Measurements from ENCODE around the gene NOL9.
A peak's percentile ranks its signal among the peaks of the same experiment; 100 is the strongest.

NOL9 gene

GRCh38 chr1:6491966-6492365, 62.3 kb downstream of the NOL9 start:
- TF ChIP-seq CTCF (IDR thresholded peaks at IDR 0.05; ENCODE audit: control insufficient read depth, insufficient read depth, low read depth, low read length, missing control alignments), result no peak
- no peak overlapping the region for H3K4me3 ChIP-seq (ENCODE audit: control insufficient read depth, low read depth, low read length)
- DNase-seq (ENCODE audit: low read depth), result no peak

GRCh38 chr1:6491480-6491962, 62.8 kb downstream of the NOL9 start, which contains the start of gene PLEKHG5:
TSS of gene PLEKHG5 (minus strand) at chr1:6491667. CDS start at chr1:6477571, 14,096 bp downstream.
- DNase-seq (ENCODE audit: low read depth), result no peak
- no peak for TF ChIP-seq CTCF (IDR thresholded peaks at IDR 0.05; ENCODE audit: control insufficient read depth, insufficient read depth, low read depth, low read length, missing control alignments)
- peak within 1 kb of the TSS; percentile 69 for H3K4me3 ChIP-seq (ENCODE audit: control insufficient read depth, low read depth, low read length)

- H3K4me3 ChIP-seq (ENCODE audit: control insufficient read depth, low read depth, low read length), result peak overlapping the region; percentile 69
- no peak for TF ChIP-seq CTCF (IDR thresholded peaks at IDR 0.05; ENCODE audit: control insufficient read depth, insufficient read depth, low read depth, low read length, missing control alignments)
- DNase-seq (ENCODE audit: low read depth), result no peak
Observed at GRCh38 chr1:6491081-6491449, 63.2 kb downstream of the NOL9 start.

GRCh38 chr1:6490181-6491080, 63.9 kb downstream of the NOL9 start:
- TF ChIP-seq CTCF (IDR thresholded peaks at IDR 0.05; ENCODE audit: control insufficient read depth, insufficient read depth, low read depth, low read length, missing control alignments), result no peak
- no peak for DNase-seq (ENCODE audit: low read depth)
- peak overlapping the region; percentile 69 for H3K4me3 ChIP-seq (ENCODE audit: control insufficient read depth, low read depth, low read length)

GRCh38 chr1:6489799-6490180, 64.5 kb downstream of the NOL9 start:
- DNase-seq (ENCODE audit: low read depth), result no peak
- TF ChIP-seq CTCF (IDR thresholded peaks at IDR 0.05; ENCODE audit: control insufficient read depth, insufficient read depth, low read depth, low read length, missing control alignments), result peak; percentile 95

GRCh38 chr1:6489383-6489765, 64.9 kb downstream of the NOL9 start:
- H3K4me3 ChIP-seq (ENCODE audit: control insufficient read depth, low read depth, low read length), result no peak overlapping the region
- TF ChIP-seq CTCF (IDR thresholded peaks at IDR 0.05; ENCODE audit: control insufficient read depth, insufficient read depth, low read depth, low read length, missing control alignments), result no peak
- no peak for DNase-seq (ENCODE audit: low read depth)

More at GRCh38 chr1:6489799-6490180, 64.5 kb downstream of the NOL9 start:
- peak overlapping the region; percentile 69 for H3K4me3 ChIP-seq (ENCODE audit: control insufficient read depth, low read depth, low read length)
